PC-9 (cell line): ENCODE data around the gene IFI27L2.

Experiments
- EZH2 ChIP-seq: fragments of 200-600 bp; sonication (generic); IDR thresholded peaks from 2 replicates; pipeline ENCODE4 v1.8.0; 2017; ENCODE audit warnings: antibody characterized with exemption, low read depth
- TF ChIP-seq, protein P1 (sequence below): fragments of 200-600 bp; sonication (generic); conservative IDR thresholded peaks from 2 replicates; pipeline ENCODE4 v1.6.1; 2017; ENCODE audit warnings: mixed run types, antibody characterized with exemption, mild to moderate bottlenecking, moderate library complexity

DNA sequence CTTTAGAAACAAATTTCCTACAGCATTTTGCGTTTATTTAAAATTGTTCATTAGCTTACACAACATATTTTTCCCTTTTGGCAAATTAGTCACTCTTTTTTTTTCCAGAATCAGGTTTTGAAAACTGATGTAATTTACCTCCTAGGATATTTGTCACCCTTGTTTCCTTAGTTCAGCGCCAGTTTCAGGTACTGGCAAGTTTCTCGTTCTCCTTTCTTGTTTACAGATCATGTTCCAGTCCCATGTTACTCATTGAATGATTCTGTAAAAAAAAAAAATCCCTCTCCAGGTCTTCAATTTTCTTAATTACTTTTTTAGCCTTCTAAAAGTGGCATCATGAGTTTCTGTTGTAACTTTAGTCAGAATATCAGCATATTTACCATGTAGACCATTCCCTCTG, 47.4 kb upstream of the IFI27L2 start:
- TF ChIP-seq, protein P1, sequence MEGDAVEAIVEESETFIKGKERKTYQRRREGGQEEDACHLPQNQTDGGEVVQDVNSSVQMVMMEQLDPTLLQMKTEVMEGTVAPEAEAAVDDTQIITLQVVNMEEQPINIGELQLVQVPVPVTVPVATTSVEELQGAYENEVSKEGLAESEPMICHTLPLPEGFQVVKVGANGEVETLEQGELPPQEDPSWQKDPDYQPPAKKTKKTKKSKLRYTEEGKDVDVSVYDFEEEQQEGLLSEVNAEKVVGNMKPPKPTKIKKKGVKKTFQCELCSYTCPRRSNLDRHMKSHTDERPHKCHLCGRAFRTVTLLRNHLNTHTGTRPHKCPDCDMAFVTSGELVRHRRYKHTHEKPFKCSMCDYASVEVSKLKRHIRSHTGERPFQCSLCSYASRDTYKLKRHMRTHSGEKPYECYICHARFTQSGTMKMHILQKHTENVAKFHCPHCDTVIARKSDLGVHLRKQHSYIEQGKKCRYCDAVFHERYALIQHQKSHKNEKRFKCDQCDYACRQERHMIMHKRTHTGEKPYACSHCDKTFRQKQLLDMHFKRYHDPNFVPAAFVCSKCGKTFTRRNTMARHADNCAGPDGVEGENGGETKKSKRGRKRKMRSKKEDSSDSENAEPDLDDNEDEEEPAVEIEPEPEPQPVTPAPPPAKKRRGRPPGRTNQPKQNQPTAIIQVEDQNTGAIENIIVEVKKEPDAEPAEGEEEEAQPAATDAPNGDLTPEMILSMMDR: no peak
- TF ChIP-seq EZH2: no peak
